Esophagus squamous epithelium (tissue), 4 donors: ENCODE data around the gene MPZL1.
"Not testable (repeated sequence)": the region's sequence is repeated elsewhere in the genome, so short reads cannot be mapped to it uniquely, and the experiment has no call there.

Experiments used
- CTCF ChIP-seq, 6 experiments: fragments of 450-650 bp in 4 of 6; fragments of 200-600 bp in 2 of 6; sonication (generic) in 2 of 6; IDR thresholded peaks; one replicate each; pipeline ENCODE4 v1.5.1; 2016 to 2019; ENCODE audit warnings: antibody characterized with exemption in 6 of 6, mild to moderate bottlenecking in 4 of 6, moderate library complexity in 4 of 6
- POLR2A ChIP-seq, 4 donors: fragments of 450-650 bp; IDR thresholded peaks; one replicate each; pipeline ENCODE4 v1.6.1; 2017; ENCODE audit warnings: antibody characterized with exemption in 4 of 4, mild to moderate bottlenecking in 4 of 4, moderate library complexity in 3 of 4

GRCh38 chr1:167719715-167720421 is 1.9 kb upstream of the MPZL1 start:
- TF ChIP-seq CTCF, POLR2A (IDR thresholded peaks at IDR 0.05): not testable (repeated sequence)
